SK-N-DZ (cell line): Measurements from ENCODE around the gene ING1. TPM values are rescaled to one million over a fixed set of nuclear protein-coding genes. Genes with fewer than 3 reads are reported as not detected.
"Not testable (repeated sequence)": the region's sequence is repeated elsewhere in the genome, so short reads cannot be mapped to it uniquely, and the experiment has no call there.

Experiments used
- DNase-seq: peaks from one replicate; pipeline ENCODE4 v3.0.0-alpha.2; 2015; ENCODE audit warnings: low spot score
- polyA plus RNA-seq, 2 experiments: library from polyadenylated mRNA; depleted of rRNA; stranded (reverse); fragments of >200 nt; gene quantifications; 2 replicates each; pipeline ENCODE4 v1.2.3, GENCODE V29; 2014

The ING1 gene, protein sequence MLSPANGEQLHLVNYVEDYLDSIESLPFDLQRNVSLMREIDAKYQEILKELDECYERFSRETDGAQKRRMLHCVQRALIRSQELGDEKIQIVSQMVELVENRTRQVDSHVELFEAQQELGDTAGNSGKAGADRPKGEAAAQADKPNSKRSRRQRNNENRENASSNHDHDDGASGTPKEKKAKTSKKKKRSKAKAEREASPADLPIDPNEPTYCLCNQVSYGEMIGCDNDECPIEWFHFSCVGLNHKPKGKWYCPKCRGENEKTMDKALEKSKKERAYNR
- polyA plus RNA-seq (2014; cell fraction: cytosol; rRNA removed), result 7.1 and 11.7 TPM in 2 replicates
- 6.8 and 9.8 TPM in 2 replicates for polyA plus RNA-seq (2014; cell fraction: nucleus; rRNA removed)

DNA sequence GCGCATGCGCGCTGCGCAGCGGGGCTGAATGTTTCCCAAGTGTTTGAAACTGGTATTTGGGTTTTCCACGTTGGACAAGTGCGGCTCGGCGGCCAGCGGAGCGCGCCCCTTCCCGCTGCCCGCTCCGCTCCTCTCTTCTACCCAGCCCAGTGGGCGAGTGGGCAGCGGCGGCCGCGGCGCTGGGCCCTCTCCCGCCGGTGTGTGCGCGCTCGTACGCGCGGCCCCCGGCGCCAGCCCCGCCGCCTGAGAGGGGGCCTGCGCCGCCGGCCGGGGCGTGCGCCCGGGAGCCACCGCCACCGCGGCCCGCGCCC lies at the start of gene ING1:
TSS of gene ING1 (plus strand) at position 59 of the 311 bp plus-strand sequence. CDS start 450 bp downstream, outside the sequence.
- no peak for DNase-seq

DNA sequence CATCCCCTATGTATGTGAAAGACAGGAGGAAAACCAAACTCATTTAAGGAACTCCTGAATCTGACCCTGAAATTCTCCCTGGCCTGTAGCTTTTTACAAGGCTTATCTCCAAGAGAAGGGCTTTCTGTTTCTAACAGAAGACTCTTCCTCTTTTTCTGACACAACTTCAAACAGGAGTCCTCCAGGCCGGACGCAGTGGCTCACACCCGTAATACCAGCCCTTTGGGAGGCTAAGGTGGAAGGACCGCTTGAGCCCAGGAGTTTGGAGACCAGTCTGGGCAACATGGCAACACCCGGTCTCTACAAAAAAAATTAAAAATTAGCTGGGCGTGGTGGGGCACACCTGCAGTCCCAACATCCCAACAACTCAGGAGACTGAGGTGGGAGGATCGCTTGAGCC lies 49.5 kb upstream of the ING1 start:
- DNase-seq, result no peak

DNA sequence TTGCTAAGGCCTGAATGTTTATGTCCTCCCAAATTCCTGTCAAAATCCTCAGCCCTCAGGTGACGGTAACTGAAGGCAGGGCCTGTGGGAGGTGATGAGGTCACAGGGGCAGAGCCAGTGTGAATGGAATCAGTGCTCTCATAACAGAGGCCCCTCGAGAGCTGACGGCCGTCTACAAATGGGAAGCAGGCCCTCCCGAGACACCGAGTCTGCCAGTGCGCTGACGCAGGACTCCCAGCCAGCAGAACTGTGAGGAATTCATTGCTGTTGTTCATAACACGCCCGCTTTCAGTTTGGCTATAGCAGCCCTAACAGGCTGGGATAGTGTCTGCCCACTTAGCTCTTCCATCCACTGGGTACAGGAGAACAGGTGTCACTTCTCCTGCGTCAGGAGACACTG lies 48.8 kb upstream of the ING1 start:
- DNase-seq, result no peak

DNA sequence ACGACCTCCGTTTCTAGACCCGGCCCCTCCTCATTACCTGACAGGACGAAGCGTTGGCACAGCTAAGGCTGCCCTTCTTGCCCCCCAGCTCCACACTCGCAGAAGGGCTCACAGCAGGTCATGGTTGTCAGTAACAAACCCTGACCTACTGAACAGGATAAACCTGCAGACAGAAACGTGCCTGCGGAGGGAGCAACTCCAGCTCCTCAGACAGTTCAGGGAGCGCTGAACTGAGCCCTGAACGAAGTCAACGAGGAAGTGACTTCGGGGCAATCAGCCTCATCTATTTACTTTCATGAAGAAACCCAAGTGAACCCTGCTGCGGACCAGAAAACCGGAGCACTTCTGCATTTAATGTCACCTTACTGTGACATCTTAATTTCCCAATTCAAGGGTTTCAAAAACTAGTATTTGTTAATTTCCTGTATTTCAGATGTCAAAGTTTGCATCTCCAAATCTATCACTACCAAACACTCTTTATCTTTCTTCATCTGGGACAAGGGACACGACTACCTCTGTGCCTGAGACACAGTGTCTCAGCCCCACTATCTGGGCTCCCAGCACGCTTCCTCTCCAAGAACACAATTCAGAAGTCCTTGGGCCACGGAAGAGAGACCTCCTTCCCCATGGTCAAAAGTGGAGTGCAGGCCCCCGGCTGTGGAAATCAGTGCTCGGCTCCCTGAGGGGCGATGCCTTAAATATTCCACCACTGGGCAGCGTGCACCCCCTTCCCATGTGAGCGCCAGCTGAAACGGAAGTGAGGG lies 47.8 kb upstream of the ING1 start:
- DNase-seq, result no peak

DNA sequence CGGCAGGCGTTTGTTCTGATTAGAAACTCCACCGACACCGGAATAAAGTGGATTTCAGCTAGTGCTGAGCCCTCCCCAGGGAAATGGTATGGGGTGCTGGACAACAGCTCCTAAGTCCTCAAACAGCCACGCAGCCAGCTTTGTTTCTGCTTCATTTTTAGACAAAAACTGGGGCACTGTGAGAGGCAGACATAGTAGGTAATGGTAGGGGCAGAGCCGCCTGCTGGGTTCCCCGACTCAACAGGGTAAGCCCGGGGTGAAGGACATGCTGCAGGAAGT lies 47.3 kb upstream of the ING1 start:
- no peak for DNase-seq

DNA sequence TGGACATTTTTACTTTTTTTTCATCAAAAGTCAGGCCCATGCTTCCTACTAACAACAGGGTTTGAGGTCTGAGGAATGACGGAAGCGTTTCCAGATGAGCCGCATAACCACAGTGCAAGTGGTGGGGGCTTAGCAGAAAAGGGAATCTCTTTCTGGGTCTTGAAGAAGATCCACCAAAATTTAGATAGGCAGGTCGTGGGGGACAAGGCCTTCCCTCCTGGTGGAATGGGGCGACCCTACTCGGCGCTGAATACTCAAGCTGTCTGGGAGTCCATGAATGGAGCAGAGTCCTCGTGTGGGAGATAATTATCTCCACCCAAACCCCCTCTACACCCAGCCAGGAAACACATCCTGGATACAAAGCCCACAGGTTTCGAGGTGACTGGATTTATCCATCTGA lies 44.5 kb upstream of the ING1 start:
- no peak for DNase-seq

DNA sequence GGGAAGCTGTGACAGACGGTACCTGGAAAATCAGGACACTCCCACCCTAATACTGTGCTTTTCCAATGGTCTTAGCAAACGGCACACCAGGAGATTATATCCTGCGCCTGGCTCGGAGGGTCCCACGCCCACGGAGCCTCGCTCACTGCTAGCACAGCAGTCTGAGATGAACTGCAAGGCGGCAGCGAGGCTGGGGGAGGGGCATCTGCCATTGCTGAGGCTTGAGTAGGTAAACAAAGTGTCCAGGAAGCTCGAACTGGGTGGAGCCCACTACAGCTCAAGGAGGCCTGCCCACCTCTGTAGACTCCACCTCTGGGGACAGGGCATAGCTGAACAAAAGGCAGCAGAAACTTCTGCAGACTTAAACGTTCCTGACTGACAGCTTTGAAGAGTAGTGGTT lies 43.7 kb upstream of the ING1 start:
- DNase-seq, result not testable (repeated sequence)

DNA sequence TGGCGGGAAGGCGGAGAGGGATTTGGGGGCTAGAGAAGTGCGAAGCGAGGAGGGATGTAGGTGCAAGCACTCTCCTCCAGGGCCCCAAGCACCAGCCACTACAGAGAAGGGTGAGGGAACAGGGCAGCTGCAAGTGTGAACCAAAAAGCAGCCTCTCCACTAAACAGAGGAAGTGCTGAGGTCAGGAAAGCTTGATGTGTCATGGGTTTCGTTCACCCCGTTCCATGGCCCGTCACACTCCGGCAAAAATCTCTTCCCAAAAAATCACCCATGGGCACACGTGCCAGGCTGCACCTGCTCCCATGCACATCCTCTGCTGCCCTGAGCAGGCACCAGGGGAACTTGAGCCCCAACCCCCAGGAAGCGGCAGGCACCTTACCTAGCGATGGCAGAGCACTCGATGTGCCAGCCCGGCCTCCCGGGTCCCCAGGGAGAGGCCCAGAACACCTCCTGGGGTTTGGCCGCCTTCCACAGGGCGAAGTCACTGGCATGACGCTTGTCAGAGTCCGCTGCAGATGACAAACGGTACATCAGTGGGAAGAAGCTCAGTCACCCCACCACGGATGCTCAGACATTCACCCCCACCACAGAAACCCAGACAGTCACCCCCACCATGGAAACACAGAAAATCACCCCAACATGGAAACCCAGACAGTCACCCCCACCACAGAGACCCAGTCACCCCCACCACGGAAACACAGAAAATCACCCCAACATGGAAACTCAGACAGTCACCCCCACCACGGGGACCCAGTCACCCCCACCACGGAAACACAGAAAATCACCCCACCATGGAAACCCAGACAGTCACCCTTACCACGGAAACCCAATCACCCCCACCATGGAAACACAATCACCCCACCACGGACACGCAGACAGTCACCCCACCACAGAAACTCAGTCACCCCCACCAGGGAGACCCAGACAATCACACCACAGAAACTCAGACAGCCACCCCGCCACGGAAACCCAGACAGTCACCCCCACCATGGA lies 36.6 kb upstream of the ING1 start:
- DNase-seq, result no peak

DNA sequence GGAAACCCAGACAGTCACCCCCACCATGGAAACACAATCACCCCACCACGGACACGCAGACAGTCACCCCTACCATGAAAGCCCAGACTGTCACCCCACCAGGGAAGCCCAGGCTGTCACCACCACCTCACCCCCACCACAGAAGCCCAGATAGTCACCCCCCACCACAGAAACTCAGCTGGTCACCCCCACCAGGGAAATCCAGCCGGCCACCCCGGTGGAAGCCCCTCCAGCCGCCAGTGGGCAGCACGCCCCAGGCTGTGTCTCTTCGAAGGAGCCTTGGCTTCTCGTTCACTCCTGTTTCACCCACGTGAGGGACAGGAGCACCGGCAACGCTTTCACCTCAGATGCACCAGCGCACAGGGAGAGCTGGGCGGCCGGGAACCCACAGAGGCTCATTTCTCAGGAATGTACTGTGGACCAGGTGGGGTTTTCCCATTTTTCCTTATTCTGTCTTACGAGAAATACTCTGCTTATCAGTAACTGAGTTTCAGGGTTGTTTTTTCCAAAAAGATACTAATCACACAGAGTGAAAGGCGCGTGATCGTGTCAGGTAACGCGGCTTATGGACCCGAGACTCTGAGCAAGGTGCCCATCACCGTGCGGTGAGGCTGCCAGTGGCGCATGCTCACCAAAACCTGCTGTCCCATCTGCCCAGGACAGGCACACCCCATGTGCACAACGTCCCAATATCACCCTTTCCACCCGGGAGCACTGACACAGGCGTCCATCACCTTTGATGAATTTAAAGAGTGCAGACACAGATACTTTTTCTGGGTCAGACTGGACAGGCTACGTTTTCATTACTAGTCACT lies 35.6 kb upstream of the ING1 start:
- no peak for DNase-seq

DNA sequence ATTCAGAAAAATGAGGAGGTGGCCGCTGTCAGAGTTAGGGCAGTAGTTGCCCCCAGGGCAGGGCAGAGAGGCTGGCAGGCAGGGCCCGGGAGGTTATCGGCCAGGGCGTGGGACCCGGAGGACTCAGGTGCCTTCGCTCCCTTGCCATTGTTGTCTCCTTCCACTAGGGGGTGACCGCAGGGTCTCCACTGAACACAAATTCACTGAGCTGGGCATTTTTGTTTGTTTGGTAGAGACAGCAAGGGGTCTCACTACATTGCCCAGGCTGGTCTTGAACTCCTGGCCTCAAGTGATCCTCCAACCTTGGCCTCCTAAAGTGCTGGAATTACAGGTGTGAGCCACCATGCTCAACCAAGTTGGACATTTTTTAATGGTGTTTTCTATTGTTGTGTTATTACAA lies 32.6 kb upstream of the ING1 start:
- DNase-seq, result peak; percentile 22

DNA sequence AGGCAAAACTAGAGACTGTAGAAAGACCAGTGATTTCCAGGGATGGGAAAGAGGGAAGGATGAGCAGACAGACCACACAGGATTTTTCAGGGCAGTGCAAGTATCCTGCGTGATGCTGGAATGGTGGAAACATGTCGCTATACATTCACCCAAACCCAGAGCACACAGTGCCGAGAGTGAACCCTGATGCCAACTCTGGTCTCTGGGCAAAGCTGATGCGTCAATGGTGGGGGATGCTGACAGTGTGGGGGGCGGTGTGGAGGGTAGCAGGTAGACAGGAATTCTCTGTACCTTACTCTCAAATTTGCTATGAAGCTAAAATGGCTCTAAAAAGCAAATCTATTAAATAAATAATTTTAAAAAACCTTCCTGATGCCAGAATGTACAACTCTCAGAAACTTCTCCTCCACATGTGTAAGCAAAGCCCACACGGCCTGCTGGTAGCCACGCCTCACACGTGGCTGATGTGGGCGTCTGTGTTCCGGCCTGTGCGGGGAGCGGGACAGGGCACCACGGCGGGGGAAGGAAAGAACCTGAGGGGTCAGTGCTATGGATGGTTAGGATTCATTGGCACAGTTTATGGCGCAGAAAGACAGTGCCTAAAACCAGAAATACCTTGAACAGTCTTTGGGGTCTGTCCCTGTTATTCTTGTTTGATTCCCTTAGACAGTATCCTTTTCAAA lies 31.5 kb upstream of the ING1 start:
- DNase-seq, result no peak

DNA sequence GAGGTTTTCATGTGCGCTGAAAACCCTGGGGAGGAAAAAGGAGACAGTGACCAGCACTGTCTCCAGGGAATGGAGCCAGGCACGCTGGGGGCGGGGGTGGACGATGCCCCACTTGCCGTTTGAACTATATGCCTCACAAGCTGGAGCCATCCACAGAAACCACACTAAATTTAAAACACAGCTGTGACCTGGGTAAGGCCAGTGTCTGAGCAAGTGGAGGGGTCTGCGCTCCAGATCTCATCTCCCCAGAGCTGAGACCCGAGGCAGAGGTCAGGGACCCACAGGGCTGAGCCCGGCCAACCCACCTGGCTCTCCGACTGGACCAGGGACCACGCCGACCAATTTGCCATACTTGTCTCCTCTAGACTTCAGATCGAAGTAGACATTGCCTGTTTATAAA lies 30.8 kb upstream of the ING1 start:
- DNase-seq, result no peak

DNA sequence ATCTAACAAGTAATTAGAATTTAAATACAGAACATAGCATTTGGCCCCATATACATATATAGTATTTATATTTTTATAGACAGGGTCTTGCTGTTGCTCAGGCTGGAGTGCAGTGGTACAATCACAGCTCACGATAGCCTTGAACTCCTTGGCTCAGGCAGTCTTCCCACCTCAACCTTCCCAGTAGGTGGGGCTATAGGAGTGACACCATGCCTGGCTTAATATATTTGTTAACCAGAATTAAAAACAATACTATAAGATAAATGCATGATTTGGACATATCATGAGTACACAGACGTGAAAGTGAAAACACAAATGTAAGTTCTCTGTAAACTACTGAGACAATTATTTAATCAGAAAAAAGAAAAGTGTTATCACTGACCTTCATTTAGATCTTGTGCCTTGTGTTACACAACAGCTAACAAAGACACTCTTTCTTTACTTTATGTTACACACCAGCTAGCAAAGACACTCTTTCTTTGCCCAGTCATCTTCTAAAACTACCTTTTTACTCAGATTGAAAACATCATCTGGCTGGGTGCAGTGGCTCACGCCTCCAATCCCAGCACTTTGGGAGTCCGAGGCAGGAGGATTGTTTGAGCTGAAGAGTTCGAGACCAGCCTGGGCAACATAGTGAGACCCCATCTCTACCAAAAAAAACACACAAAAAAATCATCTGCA lies 30.2 kb upstream of the ING1 start:
- DNase-seq, result no peak

DNA sequence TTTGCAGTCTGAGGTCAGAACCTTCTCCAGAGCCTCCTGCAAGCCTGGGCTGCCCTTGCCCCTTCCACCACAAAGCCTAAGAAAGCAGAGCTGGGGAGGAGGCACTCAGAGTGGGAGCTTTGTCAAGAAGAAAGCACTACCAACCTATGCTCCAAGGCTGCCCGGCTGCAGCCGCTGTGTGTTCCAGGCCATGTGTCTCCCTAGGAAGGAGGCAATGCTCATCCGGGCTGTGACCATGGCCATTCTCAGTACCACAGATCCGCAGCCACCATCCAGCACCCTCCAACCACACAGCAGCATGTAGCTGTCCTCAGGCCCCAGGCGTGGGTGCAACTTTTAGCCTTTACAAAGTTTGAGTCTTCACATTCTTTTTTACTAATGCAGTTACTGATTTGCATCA lies 29.6 kb upstream of the ING1 start:
- DNase-seq, result no peak

DNA sequence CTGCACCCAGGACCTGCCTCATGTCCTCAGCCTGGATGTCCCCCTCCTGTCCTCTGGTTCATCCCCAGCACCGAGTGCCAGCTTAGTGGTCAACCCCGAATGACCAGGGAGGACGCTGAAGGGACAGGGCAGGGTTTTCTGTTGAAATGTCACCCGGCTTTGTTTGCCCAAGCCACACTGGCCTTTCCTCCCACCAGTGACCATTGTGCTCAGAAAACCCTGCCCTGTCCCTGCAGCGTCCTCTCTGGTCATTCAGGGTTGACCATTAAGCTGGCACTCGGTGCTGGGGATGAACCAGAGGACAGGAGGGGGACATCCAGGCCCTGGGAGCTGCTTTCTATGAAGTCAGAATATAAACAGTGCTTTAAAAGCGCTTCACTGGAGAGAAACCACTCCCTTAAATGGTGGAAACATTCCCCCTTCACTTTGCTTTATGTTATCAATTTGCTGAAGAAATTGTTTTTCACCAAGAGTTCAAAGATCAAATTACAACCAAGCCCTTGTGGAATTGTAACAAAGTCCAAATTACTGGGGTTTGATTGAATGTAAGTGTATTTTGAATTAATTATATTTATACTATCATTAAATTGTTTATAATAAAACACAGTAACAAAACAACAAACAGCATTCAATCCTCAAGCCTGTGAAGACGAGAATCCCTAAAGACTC lies 29.0 kb upstream of the ING1 start:
- no peak for DNase-seq

DNA sequence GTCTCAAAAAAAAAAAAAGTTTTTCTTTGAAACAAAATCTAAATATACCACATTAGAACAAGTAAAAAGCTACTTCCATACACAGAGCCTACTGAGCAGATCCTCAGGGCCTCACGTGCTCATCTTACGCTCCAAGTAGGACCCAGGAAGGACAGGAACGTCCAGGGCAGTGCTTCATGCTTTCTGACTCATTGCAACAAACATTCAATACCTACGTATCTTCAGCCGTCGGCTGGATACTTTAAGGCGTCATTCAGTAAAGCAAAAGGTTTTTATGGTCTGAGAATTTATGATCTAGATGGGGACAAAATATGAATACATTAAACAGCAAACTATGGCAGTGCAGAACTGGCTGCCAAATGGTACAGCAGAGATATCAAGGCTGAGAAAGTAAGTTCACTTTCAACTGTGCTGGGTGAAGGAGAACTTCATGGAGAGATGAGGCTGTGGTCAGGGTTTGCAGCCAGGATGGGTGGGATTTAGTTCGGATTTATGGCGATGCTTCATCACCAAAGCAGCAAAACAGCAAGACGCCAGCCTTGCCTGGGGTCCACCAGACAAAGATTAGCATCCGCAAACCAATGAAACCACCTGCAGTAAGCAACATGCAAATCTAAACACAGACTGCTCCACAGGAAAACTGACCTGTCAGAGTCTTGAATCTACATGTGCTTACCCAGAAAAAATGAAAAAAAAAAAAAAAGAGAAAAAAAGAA lies 28.0 kb upstream of the ING1 start:
- no peak for DNase-seq

DNA sequence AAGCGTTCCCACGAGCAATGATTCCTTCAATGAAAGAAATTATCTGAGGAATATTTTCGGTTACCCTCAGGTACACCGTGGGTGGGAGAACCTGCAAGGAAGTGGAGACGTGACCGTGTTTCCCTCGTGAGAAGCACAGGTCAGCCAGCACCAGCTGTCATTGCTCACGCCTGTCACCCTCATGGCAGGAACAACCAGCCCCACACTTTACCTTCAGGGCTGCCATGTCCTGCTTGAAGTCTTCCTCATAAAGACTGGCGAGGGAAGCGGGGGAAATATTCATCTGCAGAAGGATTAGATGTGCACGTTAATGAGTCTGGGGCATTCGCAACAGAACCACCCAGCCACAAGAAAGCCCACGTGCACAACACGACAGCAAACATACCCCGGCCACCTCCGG lies 25.8 kb upstream of the ING1 start:
- DNase-seq, result no peak

DNA sequence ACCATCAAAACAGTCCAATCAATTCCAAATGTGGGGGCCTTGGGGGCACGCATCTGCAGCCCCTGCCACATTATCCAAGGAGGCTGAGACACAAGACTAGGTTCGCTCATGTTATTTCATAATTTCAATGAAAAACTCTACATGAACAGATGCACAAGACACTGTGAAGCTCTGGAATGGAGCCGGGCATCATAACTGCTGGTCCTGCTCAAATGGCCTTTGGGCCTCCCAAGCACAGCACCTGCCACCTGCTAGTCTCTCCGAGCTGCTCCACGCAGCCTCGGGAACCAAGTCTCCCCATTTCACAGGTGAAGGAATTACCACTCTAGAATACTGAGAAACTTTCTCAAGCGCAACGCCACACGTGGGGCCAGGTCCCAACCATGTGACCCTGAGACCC lies 24.5 kb upstream of the ING1 start:
- DNase-seq, result no peak

DNA sequence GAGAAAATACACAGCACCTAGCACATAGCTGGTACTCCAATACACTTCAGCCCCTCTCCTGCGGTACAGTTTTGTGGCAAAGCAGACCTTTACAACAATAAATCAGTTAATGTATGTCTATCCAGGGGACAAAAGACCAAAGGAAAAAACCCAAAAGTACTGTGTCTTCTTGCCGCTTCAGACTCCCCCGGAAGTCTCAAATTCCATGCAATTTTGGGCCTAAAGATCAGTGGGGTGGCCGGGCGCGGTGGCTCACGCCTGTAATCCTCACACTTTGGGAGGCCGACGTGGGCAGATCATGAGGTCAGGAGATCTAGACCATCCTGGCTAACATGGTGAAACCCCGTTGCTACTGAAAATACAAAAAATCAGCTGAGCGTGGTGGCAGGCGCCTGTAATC lies 23.8 kb upstream of the ING1 start:
- no peak for DNase-seq
